ENCODE data around the gene CUEDC2. TPM values are rescaled to one million over a fixed set of nuclear protein-coding genes. Genes with fewer than 3 reads are reported as not detected.
A peak's percentile ranks its signal among the peaks of the same experiment; 100 is the strongest.

Gene CUEDC2
- total RNA-seq, 1 experiment from 2014 or later = 40.2 TPM

- TF ChIP-seq, protein P1, sequence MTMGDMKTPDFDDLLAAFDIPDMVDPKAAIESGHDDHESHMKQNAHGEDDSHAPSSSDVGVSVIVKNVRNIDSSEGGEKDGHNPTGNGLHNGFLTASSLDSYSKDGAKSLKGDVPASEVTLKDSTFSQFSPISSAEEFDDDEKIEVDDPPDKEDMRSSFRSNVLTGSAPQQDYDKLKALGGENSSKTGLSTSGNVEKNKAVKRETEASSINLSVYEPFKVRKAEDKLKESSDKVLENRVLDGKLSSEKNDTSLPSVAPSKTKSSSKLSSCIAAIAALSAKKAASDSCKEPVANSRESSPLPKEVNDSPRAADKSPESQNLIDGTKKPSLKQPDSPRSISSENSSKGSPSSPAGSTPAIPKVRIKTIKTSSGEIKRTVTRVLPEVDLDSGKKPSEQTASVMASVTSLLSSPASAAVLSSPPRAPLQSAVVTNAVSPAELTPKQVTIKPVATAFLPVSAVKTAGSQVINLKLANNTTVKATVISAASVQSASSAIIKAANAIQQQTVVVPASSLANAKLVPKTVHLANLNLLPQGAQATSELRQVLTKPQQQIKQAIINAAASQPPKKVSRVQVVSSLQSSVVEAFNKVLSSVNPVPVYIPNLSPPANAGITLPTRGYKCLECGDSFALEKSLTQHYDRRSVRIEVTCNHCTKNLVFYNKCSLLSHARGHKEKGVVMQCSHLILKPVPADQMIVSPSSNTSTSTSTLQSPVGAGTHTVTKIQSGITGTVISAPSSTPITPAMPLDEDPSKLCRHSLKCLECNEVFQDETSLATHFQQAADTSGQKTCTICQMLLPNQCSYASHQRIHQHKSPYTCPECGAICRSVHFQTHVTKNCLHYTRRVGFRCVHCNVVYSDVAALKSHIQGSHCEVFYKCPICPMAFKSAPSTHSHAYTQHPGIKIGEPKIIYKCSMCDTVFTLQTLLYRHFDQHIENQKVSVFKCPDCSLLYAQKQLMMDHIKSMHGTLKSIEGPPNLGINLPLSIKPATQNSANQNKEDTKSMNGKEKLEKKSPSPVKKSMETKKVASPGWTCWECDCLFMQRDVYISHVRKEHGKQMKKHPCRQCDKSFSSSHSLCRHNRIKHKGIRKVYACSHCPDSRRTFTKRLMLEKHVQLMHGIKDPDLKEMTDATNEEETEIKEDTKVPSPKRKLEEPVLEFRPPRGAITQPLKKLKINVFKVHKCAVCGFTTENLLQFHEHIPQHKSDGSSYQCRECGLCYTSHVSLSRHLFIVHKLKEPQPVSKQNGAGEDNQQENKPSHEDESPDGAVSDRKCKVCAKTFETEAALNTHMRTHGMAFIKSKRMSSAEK (CRISPR knock-in tag; IDR thresholded peaks at IDR 0.05; ENCODE audit: borderline replicate concordance) = no peak
- TF ChIP-seq, protein P2, sequence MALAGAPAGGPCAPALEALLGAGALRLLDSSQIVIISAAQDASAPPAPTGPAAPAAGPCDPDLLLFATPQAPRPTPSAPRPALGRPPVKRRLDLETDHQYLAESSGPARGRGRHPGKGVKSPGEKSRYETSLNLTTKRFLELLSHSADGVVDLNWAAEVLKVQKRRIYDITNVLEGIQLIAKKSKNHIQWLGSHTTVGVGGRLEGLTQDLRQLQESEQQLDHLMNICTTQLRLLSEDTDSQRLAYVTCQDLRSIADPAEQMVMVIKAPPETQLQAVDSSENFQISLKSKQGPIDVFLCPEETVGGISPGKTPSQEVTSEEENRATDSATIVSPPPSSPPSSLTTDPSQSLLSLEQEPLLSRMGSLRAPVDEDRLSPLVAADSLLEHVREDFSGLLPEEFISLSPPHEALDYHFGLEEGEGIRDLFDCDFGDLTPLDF (CRISPR knock-in tag; IDR thresholded peaks at IDR 0.05) = no peak
- TF ChIP-seq ZNF423 (CRISPR knock-in tag; IDR thresholded peaks at IDR 0.05) (peak; percentile 3; the same call in 1 of the 2 replicates), TEAD1 (CRISPR knock-in tag; IDR thresholded peaks at IDR 0.05) (no peak), ZNF263 (CRISPR knock-in tag; IDR thresholded peaks at IDR 0.05; ENCODE audit: low read depth) (no peak), ESRRA (CRISPR knock-in tag; IDR thresholded peaks at IDR 0.05; ENCODE audit: borderline replicate concordance) (no peak), CREM (CRISPR knock-in tag; IDR thresholded peaks at IDR 0.05) (peak; percentile 90), SMAD3 (CRISPR knock-in tag; IDR thresholded peaks at IDR 0.05; ENCODE audit: borderline replicate concordance) (no peak), HMGXB4 (CRISPR knock-in tag; IDR thresholded peaks at IDR 0.05) (peak; percentile 78), GTF2I (CRISPR knock-in tag; conservative IDR thresholded peaks at IDR 0.05) (no peak), MYBL2 (CRISPR knock-in tag; IDR thresholded peaks at IDR 0.05) (no peak; the same call in 1 of the 2 replicates), MXD4 (CRISPR knock-in tag; IDR thresholded peaks at IDR 0.05; ENCODE audit: borderline replicate concordance) (no peak), ETV6 (CRISPR knock-in tag; IDR thresholded peaks at IDR 0.05) (peak; percentile 99), TEAD4 (CRISPR knock-in tag; IDR thresholded peaks at IDR 0.05) (no peak), ZNF121 (CRISPR knock-in tag; IDR thresholded peaks at IDR 0.05) (no peak), PREB (CRISPR knock-in tag; IDR thresholded peaks at IDR 0.05; ENCODE audit: borderline replicate concordance) (no peak), ATF3 (CRISPR knock-in tag; conservative IDR thresholded peaks at IDR 0.05) (no peak), HMGA2 (CRISPR knock-in tag; IDR thresholded peaks at IDR 0.05) (no peak), CBFB (CRISPR knock-in tag; IDR thresholded peaks at IDR 0.05; ENCODE audit: low read depth) (no peak), ELF4 (CRISPR knock-in tag; IDR thresholded peaks at IDR 0.05; ENCODE audit: low read depth) (no peak), GABPB1 (CRISPR knock-in tag; IDR thresholded peaks at IDR 0.05) (0 out of 2 replicates have a peak, but pooled peaks have one; percentile 13), ZNF317 (CRISPR knock-in tag; IDR thresholded peaks at IDR 0.05; ENCODE audit: borderline replicate concordance, low read depth) (no peak)
- TF ChIP-seq, protein P3, sequence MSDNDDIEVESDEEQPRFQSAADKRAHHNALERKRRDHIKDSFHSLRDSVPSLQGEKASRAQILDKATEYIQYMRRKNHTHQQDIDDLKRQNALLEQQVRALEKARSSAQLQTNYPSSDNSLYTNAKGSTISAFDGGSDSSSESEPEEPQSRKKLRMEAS (CRISPR knock-in tag; IDR thresholded peaks at IDR 0.05) = peak; percentile 60; the same call in 1 of the 2 replicates
- TF ChIP-seq, protein P4, sequence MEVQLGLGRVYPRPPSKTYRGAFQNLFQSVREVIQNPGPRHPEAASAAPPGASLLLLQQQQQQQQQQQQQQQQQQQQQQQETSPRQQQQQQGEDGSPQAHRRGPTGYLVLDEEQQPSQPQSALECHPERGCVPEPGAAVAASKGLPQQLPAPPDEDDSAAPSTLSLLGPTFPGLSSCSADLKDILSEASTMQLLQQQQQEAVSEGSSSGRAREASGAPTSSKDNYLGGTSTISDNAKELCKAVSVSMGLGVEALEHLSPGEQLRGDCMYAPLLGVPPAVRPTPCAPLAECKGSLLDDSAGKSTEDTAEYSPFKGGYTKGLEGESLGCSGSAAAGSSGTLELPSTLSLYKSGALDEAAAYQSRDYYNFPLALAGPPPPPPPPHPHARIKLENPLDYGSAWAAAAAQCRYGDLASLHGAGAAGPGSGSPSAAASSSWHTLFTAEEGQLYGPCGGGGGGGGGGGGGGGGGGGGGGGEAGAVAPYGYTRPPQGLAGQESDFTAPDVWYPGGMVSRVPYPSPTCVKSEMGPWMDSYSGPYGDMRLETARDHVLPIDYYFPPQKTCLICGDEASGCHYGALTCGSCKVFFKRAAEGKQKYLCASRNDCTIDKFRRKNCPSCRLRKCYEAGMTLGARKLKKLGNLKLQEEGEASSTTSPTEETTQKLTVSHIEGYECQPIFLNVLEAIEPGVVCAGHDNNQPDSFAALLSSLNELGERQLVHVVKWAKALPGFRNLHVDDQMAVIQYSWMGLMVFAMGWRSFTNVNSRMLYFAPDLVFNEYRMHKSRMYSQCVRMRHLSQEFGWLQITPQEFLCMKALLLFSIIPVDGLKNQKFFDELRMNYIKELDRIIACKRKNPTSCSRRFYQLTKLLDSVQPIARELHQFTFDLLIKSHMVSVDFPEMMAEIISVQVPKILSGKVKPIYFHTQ (CRISPR knock-in tag; IDR thresholded peaks at IDR 0.05) = no peak
Measured at GRCh38 chr10:102394079-102394800, 38.1 kb downstream of the CUEDC2 start (continued).

All from WTC11 (cell line).